OCI-LY3 (cell line): Measurements from ENCODE around the gene CDR2L.

Experiments used
- H2AFZ ChIP-seq: fragments of 200-600, 300-600 bp; shearing (Covaris generic); 2 replicates; pipeline ENCODE4 v1.6.0; 2014; ENCODE audit warnings: antibody characterized with exemption, low read depth, low read length
- H3K27ac ChIP-seq: fragments of 200-600, 300-600 bp; sonication (generic); 2 replicates; pipeline ENCODE4 v1.5.1; 2014; ENCODE audit warnings: mild to moderate bottlenecking, low read length, moderate library complexity, mixed read lengths
- H3K27me3 ChIP-seq: fragments of 200-600, 300-600 bp; sonication (generic); 2 replicates; pipeline ENCODE4 v1.6.1; 2014; ENCODE audit warnings: low read depth, low read length, mixed read lengths
- H3K36me3 ChIP-seq: fragments of 200-600, 300-600 bp; sonication (generic); replicated peaks from 2 replicates; pipeline ENCODE3; 2014; ENCODE audit warnings: low read depth, low read length, mixed read lengths
- H3K4me1 ChIP-seq: fragments of 300-600, 200-600 bp; sonication (generic); 2 replicates; pipeline ENCODE4 v1.6.1; 2014; ENCODE audit warnings: low read length, mixed read lengths
- H3K4me2 ChIP-seq: fragments of 200-600, 300-600 bp; sonication (generic); 2 replicates; pipeline ENCODE4 v1.6.1; 2014; ENCODE audit warnings: low read length, mixed read lengths
- H3K4me3 ChIP-seq: fragments of 300-600, 200-600 bp; sonication (generic); 2 replicates; pipeline ENCODE4 v1.5.1; 2014; ENCODE audit warnings: antibody characterized with exemption, mild to moderate bottlenecking, low read length, moderate library complexity
- H3K79me2 ChIP-seq: fragments of 300-600, 200-600 bp; shearing (Covaris generic); 2 replicates; pipeline ENCODE4 v1.6.1; 2014; ENCODE audit warnings: mild to moderate bottlenecking, low read length, mixed read lengths
- H3K9ac ChIP-seq: fragments of 300-600, 200-600 bp; shearing (Covaris generic); 2 replicates; pipeline ENCODE4 v1.6.0; 2014; ENCODE audit warnings: mild to moderate bottlenecking, low read length, moderate library complexity
- H3K9me3 ChIP-seq: fragments of 200-600, 300-600 bp; shearing (Covaris generic); 2 replicates; pipeline ENCODE4 v1.6.1; 2014; ENCODE audit warnings: low read length, mixed read lengths; ENCODE audit not compliant: insufficient read depth
- H4K20me1 ChIP-seq: fragments of 200-600, 300-600 bp; sonication (generic); 2 replicates; pipeline ENCODE4 v1.6.1; 2016; ENCODE audit warnings: low read length, mixed read lengths; ENCODE audit not compliant: insufficient read depth
- EZH2phosphoT487 ChIP-seq: fragments of 200-600 bp; shearing (Covaris generic); IDR thresholded peaks from 2 replicates; pipeline ENCODE4 v1.6.1; 2018; ENCODE audit warnings: antibody characterized with exemption, mixed run types, low read depth
- TF ChIP-seq, protein P1 (sequence below): fragments of 200-600, 300-600 bp; sonication (generic); IDR thresholded peaks from 2 replicates; pipeline ENCODE4 v1.5.1; 2014; ENCODE audit warnings: antibody characterized with exemption, low read length, low read depth

CDR2L gene

DNA sequence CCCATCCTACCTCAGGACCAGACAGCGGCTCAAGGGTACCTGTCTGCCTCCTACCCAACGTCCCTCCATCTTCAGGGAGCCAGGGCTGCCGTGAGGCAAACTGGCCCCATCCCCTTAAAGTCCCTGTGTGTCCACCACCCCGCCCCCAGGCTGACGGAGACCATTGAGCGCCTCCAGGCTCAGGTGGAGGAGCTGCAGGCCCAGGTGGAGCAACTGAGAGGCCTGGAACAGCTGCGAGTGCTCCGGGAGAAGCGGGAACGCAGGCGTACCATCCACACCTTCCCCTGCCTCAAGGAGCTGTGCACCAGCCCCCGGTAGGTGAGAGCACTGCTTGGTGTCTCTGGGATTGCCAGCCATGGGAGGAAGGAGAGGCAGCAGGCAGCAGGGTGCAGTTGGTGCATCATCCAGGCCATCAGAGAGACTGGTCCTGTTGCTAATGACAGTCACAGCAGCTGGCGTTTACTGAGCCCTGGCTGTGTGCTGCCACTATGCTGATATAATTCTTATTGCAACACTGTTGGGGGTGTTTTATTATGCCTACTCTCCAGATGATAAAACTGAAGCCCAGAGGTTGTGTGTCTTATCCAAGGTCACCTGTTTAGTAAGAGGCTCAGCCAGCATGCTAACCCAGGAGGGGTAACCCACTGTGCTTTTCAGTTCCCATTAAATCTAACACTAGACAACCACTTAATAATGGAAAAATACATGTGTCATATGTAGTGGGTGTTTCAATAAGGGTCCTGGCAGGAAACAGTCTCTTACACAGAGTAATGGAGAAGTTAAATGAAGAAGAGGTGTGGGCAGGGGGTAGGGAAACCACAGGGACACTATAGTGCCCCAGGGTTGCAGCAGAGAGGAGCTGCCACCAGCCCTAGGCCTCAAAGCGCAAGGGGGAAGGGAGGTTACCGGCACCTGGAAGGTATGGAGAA, 14.7 kb downstream of the CDR2L start:
- Histone ChIP-seq H3K9me3 (no peaks in the 10 kb centered on the region), H3K4me3 (no peak overlapping the region), H3K9ac (no peak overlapping the region), H2AFZ (no peak overlapping the region), H3K4me1 (no peaks in the 10 kb centered on the region), H3K4me2 (no peak overlapping the region), H3K36me3 (no peaks in the 10 kb centered on the region), H4K20me1 (no peaks in the 10 kb centered on the region), H3K79me2 (no peaks in the 10 kb centered on the region), H3K27me3 (no peaks in the 10 kb centered on the region), H3K27ac (no peak overlapping the region)
- TF ChIP-seq, protein P1, sequence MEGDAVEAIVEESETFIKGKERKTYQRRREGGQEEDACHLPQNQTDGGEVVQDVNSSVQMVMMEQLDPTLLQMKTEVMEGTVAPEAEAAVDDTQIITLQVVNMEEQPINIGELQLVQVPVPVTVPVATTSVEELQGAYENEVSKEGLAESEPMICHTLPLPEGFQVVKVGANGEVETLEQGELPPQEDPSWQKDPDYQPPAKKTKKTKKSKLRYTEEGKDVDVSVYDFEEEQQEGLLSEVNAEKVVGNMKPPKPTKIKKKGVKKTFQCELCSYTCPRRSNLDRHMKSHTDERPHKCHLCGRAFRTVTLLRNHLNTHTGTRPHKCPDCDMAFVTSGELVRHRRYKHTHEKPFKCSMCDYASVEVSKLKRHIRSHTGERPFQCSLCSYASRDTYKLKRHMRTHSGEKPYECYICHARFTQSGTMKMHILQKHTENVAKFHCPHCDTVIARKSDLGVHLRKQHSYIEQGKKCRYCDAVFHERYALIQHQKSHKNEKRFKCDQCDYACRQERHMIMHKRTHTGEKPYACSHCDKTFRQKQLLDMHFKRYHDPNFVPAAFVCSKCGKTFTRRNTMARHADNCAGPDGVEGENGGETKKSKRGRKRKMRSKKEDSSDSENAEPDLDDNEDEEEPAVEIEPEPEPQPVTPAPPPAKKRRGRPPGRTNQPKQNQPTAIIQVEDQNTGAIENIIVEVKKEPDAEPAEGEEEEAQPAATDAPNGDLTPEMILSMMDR = no peak

DNA sequence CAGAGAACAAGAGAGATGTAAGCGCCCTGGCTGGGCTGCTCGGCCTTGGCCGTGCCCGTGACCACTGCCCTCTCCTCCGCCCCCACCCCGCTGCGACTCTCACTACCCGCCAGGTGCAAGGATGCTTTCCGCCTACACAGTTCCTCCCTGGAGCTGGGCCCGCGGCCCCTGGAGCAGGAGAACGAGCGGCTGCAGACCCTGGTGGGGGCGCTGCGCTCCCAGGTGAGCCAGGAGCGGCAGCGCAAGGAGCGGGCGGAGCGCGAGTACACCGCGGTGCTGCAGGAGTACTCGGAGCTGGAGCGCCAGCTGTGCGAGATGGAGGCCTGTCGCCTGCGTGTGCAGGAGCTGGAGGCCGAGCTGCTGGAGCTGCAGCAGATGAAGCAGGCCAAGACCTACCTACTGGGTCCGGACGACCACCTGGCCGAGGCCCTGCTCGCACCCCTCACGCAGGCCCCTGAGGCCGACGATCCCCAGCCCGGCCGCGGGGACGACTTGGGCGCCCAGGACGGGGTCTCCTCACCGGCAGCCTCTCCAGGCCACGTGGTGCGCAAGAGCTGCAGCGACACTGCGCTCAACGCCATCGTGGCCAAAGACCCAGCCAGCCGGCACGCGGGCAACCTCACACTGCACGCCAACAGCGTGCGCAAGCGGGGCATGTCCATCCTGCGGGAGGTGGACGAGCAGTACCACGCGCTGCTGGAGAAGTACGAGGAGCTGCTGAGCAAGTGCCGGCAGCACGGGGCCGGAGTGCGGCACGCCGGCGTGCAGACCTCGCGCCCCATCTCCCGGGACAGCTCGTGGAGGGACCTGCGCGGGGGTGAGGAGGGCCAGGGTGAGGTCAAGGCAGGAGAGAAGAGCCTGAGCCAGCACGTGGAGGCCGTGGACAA, 15.9 kb downstream of the CDR2L start:
- Histone ChIP-seq H4K20me1 (no peaks in the 10 kb centered on the region), H3K9me3 (no peaks in the 10 kb centered on the region), H3K27ac (no peak overlapping the region), H2AFZ (no peak overlapping the region), H3K9ac (no peak overlapping the region), H3K27me3 (no peaks in the 10 kb centered on the region), H3K36me3 (no peaks in the 10 kb centered on the region), H3K79me2 (no peaks in the 10 kb centered on the region), H3K4me3 (no peak overlapping the region), H3K4me2 (no peak overlapping the region), H3K4me1 (no peaks in the 10 kb centered on the region)
- TF ChIP-seq, protein P1 = no peak
- no peak for TF ChIP-seq EZH2phosphoT487

DNA sequence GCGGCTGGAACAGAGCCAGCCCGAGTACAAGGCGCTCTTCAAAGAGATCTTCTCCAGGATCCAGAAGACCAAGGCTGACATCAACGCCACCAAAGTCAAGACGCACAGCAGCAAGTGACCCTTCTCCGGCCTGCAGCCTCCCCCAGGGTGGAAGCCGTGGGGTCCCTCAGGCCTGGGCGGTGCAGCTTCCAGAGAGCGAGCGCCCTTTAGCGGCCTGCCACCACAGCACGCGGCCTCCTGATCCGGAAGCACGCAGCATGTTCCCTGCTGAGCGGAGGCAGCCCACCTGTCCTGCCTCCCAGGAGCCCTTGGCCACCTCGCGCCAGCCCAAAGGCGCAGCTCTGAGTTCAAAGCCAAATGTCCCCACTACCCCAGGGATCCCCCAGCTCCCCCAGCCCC, 16.5 kb downstream of the CDR2L start:
- no peaks in the 10 kb centered on the region for H4K20me1 ChIP-seq
- H3K9me3 ChIP-seq = no peaks in the 10 kb centered on the region
- H3K4me1 ChIP-seq = no peaks in the 10 kb centered on the region
- H3K27me3 ChIP-seq = no peaks in the 10 kb centered on the region
- no peak overlapping the region for H3K4me2 ChIP-seq
- no peak overlapping the region for H3K9ac ChIP-seq
- no peak overlapping the region for H2AFZ ChIP-seq
- no peaks in the 10 kb centered on the region for H3K79me2 ChIP-seq
- H3K36me3 ChIP-seq = no peaks in the 10 kb centered on the region
- TF ChIP-seq EZH2phosphoT487 = no peak
- no peak overlapping the region for H3K27ac ChIP-seq
- no peak overlapping the region for H3K4me3 ChIP-seq

DNA sequence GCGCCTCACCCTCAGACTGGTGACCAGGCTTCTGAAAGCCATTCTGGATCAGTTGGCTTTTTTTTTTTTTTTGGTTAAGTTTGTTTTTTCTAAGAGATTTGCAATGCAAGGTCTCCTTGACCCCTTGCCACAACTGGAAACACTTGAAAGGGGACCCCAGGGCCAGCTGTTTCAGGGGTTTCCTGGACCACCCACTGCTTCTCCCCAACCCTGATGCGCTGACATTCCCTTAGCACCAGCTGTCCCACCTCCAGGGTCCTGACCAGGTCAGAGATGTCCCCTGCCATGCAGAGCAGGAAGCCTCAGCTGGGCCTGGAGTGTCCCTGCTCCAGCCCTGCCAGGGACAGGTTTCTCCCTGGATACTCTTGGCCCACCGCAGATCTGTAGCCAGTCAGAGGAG, 16.9 kb downstream of the CDR2L start:
- Histone ChIP-seq H3K27ac (no peak overlapping the region), H3K9ac (no peak overlapping the region), H4K20me1 (no peaks in the 10 kb centered on the region), H3K36me3 (no peaks in the 10 kb centered on the region), H3K4me3 (no peak overlapping the region), H3K79me2 (no peaks in the 10 kb centered on the region), H3K4me1 (no peaks in the 10 kb centered on the region), H2AFZ (no peak overlapping the region), H3K4me2 (no peak overlapping the region), H3K9me3 (no peaks in the 10 kb centered on the region), H3K27me3 (no peaks in the 10 kb centered on the region)
- no peak for TF ChIP-seq EZH2phosphoT487
- TF ChIP-seq, protein P1 = no peak
